ENCODE measurements around the gene USP12. TPM values are rescaled to one million over a fixed set of nuclear protein-coding genes. Genes with fewer than 3 reads are reported as not detected.

The USP12 gene
- total RNA-seq, 1 donor from 2014 or later: 49.1 TPM

- peaks cover 4% of the 10 kb centered on the region for H3K36me3 Mint-ChIP-seq (ENCODE audit: low read depth)
- intact Hi-C loops (cut with micrococcal nuclease): no loop called here
- peaks cover 25% of the 10 kb centered on the region for H3K4me1 Mint-ChIP-seq (ENCODE audit: low read depth)
- H3K4me3 Mint-ChIP-seq: no peak overlapping the region
- peaks cover 3% of the 10 kb centered on the region for H3K27me3 Mint-ChIP-seq (ENCODE audit: insufficient read depth)
- H3K9me3 Mint-ChIP-seq: no peaks in the 10 kb centered on the region
- no peak overlapping the region for H3K27ac Mint-ChIP-seq
- DNase-seq (ENCODE audit: low spot score): no peak
Measured at GRCh38 chr13:27040826-27041108, 130.8 kb downstream of the USP12 start.

DNA sequence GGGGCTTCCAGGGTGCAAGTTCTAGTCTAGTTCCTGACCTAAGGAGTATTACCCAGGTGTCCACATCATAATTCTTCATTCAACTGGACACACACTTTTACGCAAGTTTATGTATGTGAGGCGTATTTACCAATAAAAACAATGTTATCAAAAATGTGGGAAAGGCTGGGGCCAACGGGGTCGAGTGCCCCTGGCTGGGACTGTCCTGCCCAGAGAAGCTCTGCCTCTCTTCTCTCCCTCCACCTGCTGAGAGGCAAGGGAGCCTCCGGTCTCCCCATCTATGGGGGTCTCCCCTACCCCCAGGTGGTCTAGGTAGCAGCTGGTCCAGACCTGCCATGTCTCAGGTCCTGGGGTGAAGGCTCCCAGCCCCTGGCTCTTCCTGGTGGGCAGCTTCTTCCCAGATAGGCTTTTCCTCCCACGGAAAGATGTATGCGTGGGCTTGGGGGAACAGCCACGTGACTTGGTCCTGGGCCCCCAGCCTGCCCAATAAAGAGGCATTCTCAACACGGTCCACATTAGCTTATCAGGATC lies 132.4 kb downstream of the USP12 start:
- peaks cover 10% of the 10 kb centered on the region for H3K4me1 Mint-ChIP-seq (ENCODE audit: low read depth)
- no peaks in the 10 kb centered on the region for H3K9me3 Mint-ChIP-seq
- peaks cover 9% of the 10 kb centered on the region for H3K27me3 Mint-ChIP-seq (ENCODE audit: insufficient read depth)
- no peak overlapping the region for H3K27ac Mint-ChIP-seq
- H3K4me3 Mint-ChIP-seq: no peak overlapping the region
- DNase-seq (ENCODE audit: low spot score): no peak
- intact Hi-C loops (cut with micrococcal nuclease): no loop called here
- H3K36me3 Mint-ChIP-seq (ENCODE audit: low read depth): peaks cover 4% of the 10 kb centered on the region

DNA sequence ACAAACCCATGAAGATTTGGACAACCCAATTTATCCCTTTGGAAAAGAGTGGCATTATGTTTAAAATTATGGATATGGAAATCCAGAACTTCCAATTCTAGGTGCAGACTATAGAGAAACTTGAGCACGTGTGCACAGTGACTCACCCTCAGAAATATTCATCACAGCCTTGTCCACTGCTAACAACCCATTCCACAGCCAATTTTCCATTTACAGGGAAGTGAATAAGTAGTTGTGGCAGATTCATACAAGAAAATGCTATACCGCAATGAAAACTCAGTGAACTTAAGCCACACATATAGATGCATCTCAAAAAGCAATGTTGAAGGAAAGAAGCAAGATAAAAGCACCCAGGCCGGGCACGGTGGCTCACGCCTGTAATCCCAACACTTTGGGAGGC lies 133.3 kb downstream of the USP12 start:
- no peak overlapping the region for H3K4me3 Mint-ChIP-seq
- intact Hi-C loops (cut with micrococcal nuclease): no loop called here

DNA sequence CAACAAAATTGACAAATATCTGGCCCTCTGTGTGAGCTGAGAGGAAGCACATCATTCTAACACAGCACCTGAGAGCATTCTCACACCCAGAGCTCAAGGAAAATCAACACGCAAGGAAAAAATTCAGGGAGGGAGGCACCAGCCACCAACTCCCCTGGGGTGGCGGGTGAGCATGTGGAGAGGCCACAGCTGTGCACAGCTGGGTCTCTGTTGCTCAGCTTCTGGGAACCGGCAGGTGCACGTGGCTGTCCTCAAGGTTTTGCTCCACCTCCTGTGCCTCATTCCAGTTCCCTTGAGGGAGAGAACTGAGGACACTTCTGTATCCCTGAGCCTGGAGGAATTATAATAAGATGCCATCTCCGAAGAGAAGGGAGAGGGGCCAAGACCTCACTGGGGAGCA lies 134.0 kb downstream of the USP12 start:
- DNase-seq (ENCODE audit: low spot score): no peak
- Mint-ChIP-seq H3K9me3 (no peaks in the 10 kb centered on the region), H3K36me3 (ENCODE audit: low read depth) (no peaks in the 10 kb centered on the region), H3K27ac (no peak overlapping the region), H3K27me3 (ENCODE audit: insufficient read depth) (peaks cover 9% of the 10 kb centered on the region), H3K4me1 (ENCODE audit: low read depth) (no peaks in the 10 kb centered on the region), H3K4me3 (no peak overlapping the region)
- intact Hi-C loops (cut with micrococcal nuclease): no loop called here

More for the DNA sequence above, 133.3 kb downstream of the USP12 start:
- Mint-ChIP-seq H3K27me3 (ENCODE audit: insufficient read depth) (peaks cover 9% of the 10 kb centered on the region), H3K27ac (no peak overlapping the region), H3K9me3 (no peaks in the 10 kb centered on the region), H3K36me3 (ENCODE audit: low read depth) (peaks cover 3% of the 10 kb centered on the region), H3K4me1 (ENCODE audit: low read depth) (peaks cover 6% of the 10 kb centered on the region)
- no peak for DNase-seq (ENCODE audit: low spot score)

DNA sequence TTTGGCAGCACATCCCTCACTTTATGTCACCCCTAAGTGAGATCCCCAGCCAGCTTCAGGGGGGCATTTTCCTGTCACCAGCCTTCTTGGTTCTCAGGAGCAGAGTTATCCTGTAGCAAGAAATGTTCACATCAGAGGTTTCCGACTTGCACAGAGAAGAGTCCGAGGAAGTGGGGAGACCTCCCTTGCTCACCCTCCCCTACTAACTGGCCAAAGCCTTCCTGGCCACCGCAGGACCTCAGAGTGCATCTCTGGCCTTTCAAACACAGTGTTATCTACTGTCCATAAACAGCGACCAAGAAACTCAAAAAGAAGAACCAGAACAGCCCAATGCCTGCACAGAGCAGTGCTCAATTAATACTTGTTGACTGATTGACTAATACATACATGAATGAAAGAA lies 134.4 kb downstream of the USP12 start:
- Mint-ChIP-seq H3K36me3 (ENCODE audit: low read depth) (no peaks in the 10 kb centered on the region), H3K9me3 (no peaks in the 10 kb centered on the region), H3K4me1 (ENCODE audit: low read depth) (no peaks in the 10 kb centered on the region), H3K27ac (no peak overlapping the region), H3K4me3 (no peak overlapping the region), H3K27me3 (ENCODE audit: insufficient read depth) (peaks cover 9% of the 10 kb centered on the region)
- intact Hi-C loops (cut with micrococcal nuclease): no loop called here
- no peak for DNase-seq (ENCODE audit: low spot score)

DNA sequence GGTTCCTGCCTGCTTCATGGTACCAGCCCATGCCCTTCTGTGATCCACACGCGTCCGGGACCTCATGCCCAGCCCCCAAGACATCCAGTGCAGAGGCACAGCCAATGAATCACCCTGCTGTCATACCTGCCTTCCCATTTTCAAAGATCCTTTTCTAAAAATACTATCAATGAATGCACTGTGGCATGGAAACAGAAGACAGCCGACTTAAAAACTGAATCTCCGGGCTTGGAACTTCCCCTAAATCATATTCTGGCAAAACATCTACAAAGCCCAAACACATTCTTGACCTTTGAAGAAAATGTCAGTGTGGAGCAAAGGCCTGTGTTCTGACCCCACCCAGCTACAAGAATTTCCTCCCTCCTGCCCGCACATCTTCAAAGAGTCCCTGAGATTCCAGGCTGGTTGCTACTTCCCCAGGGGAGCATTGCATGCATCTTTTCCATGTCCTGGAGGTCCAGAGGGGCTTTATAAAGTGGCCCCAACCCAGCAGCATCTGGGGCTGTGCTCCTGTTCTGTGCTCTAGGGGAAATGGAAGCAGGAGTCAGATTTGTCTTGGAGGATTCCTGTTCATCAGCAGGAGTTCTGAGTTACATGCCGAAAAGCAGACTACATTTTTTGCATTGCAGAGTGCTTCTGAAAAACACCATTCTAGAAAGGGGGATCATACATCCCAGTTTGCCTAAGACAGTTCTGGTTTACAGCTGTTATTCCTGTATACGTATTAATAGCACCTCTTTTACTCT lies 135.2 kb downstream of the USP12 start:
- H3K4me3 Mint-ChIP-seq: no peak overlapping the region
- peaks cover 9% of the 10 kb centered on the region for H3K27me3 Mint-ChIP-seq (ENCODE audit: insufficient read depth)
- H3K27ac Mint-ChIP-seq: no peak overlapping the region
- H3K36me3 Mint-ChIP-seq (ENCODE audit: low read depth): no peaks in the 10 kb centered on the region
- no peak for DNase-seq (ENCODE audit: low spot score)
- intact Hi-C loops (cut with micrococcal nuclease): no loop called here
- H3K4me1 Mint-ChIP-seq (ENCODE audit: low read depth): no peaks in the 10 kb centered on the region
- no peaks in the 10 kb centered on the region for H3K9me3 Mint-ChIP-seq

- no peak for DNase-seq (ENCODE audit: low spot score)
- intact Hi-C loops (cut with micrococcal nuclease): no loop called here
- no peak overlapping the region for H3K27ac Mint-ChIP-seq
- H3K4me1 Mint-ChIP-seq (ENCODE audit: low read depth): no peaks in the 10 kb centered on the region
- no peaks in the 10 kb centered on the region for H3K9me3 Mint-ChIP-seq
- no peak overlapping the region for H3K4me3 Mint-ChIP-seq
- H3K27me3 Mint-ChIP-seq (ENCODE audit: insufficient read depth): peaks cover 9% of the 10 kb centered on the region
- H3K36me3 Mint-ChIP-seq (ENCODE audit: low read depth): no peaks in the 10 kb centered on the region
Measured at GRCh38 chr13:27035892-27036235, 135.7 kb downstream of the USP12 start.

DNA sequence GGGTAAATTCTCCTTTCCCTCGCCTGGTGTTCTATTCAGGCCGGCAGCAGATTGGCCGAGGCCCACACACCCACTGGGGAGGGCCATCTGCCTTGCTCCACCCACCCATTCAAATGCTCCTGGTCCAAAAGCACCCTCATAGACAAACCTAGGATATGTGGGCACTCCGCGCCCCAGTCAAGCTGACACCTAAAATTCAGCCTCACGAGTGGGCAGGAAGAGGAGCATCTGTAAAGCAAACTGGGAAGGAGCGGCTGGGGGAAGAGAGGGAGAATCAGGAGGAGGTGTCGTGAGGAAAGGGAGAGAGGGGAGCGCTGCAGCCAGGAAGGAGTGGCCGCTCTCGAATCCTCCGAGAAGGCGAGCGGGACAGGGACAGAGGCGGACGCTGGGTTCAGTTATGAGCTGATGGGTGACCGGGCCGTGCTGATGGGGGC lies 136.9 kb downstream of the USP12 start:
- Mint-ChIP-seq H3K36me3 (ENCODE audit: low read depth) (no peaks in the 10 kb centered on the region), H3K4me1 (ENCODE audit: low read depth) (no peaks in the 10 kb centered on the region), H3K4me3 (no peak overlapping the region), H3K9me3 (no peaks in the 10 kb centered on the region), H3K27me3 (ENCODE audit: insufficient read depth) (peaks cover 9% of the 10 kb centered on the region), H3K27ac (no peak overlapping the region)
- no peak for DNase-seq (ENCODE audit: low spot score)
- intact Hi-C loops (cut with micrococcal nuclease): no loop called here

DNA sequence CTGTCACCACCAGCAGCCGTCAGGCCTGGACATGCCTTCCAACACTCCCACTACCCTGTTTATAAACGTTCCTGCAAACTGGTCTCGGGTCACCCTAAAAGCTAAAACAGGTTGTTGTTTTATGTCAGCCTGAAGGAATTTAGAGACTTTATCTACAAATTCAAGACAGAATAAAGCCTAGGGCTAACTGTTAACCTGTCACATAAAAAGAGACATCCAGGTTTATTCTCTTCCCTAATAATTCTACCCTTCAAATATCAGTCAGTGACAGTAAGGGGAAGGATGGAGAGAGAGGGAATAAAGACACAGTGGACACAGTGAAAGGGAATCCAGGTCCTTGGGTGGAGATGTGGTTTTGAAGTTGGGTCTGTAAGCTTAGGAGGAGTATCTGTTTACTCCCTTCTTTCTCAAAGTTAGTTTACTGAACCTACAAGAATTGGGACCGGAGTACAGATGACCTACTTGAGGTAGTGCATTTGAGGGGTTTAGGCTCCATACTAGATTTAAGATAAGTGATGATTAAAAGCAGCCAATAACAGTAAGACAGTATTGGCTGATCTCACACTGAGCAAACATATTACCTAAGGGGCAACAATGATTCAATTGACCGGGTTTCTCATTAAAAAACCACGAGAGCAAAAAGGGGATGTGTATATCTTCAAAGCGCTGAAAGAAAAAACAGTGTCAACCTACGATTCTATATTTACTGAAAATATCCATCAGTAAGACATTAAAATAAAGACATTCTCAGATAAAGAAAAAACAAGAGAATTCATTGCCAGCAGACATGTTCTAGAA lies 142.7 kb downstream of the USP12 start:
- H3K27ac Mint-ChIP-seq: no peak overlapping the region
- no peak overlapping the region for H3K4me3 Mint-ChIP-seq
- peaks cover 19% of the 10 kb centered on the region for H3K27me3 Mint-ChIP-seq (ENCODE audit: insufficient read depth)
- no peaks in the 10 kb centered on the region for H3K9me3 Mint-ChIP-seq
- peaks cover 11% of the 10 kb centered on the region for H3K4me1 Mint-ChIP-seq (ENCODE audit: low read depth)
- no peaks in the 10 kb centered on the region for H3K36me3 Mint-ChIP-seq (ENCODE audit: low read depth)
- DNase-seq (ENCODE audit: low spot score): no peak
- intact Hi-C loops (cut with micrococcal nuclease): no loop called here

GRCh38 chr13:27027086-27027667 lies 144.4 kb downstream of the USP12 start:
- Mint-ChIP-seq H3K4me1 (ENCODE audit: low read depth) (peaks cover 20% of the 10 kb centered on the region), H3K27ac (no peak overlapping the region)

DNA sequence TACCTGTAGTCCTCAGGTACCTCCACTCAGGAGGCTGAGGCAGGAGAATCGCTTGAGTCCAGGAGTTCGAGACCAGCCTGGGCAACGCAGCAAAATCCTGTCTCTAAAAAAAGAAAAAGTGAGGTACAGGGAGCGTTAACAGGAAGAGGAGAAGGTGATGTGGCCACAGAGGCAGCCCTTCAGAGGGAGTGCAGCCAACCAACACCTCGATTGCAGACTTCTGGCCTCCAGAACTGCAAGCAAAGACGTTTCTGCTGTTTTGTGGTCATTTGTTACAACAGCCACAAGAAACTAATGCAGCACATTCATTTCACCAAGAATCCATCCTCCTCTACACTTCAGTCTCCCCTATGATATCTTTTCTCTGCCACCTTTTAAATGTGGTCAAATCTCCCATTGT lies 145.2 kb downstream of the USP12 start:
- Mint-ChIP-seq H3K27me3 (ENCODE audit: insufficient read depth) (peaks cover 19% of the 10 kb centered on the region), H3K9me3 (no peaks in the 10 kb centered on the region), H3K4me1 (ENCODE audit: low read depth) (peaks cover 23% of the 10 kb centered on the region), H3K4me3 (no peak overlapping the region), H3K36me3 (ENCODE audit: low read depth) (no peaks in the 10 kb centered on the region), H3K27ac (no peak overlapping the region)
- intact Hi-C loops (cut with micrococcal nuclease): no loop called here
- no peak for DNase-seq (ENCODE audit: low spot score)

More at GRCh38 chr13:27027086-27027667, 144.4 kb downstream of the USP12 start:
- Mint-ChIP-seq H3K27me3 (ENCODE audit: insufficient read depth) (peaks cover 19% of the 10 kb centered on the region), H3K36me3 (ENCODE audit: low read depth) (no peaks in the 10 kb centered on the region), H3K4me3 (no peak overlapping the region), H3K9me3 (no peaks in the 10 kb centered on the region)
- intact Hi-C loops (cut with micrococcal nuclease): no loop called here
- no peak for DNase-seq (ENCODE audit: low spot score)

DNA sequence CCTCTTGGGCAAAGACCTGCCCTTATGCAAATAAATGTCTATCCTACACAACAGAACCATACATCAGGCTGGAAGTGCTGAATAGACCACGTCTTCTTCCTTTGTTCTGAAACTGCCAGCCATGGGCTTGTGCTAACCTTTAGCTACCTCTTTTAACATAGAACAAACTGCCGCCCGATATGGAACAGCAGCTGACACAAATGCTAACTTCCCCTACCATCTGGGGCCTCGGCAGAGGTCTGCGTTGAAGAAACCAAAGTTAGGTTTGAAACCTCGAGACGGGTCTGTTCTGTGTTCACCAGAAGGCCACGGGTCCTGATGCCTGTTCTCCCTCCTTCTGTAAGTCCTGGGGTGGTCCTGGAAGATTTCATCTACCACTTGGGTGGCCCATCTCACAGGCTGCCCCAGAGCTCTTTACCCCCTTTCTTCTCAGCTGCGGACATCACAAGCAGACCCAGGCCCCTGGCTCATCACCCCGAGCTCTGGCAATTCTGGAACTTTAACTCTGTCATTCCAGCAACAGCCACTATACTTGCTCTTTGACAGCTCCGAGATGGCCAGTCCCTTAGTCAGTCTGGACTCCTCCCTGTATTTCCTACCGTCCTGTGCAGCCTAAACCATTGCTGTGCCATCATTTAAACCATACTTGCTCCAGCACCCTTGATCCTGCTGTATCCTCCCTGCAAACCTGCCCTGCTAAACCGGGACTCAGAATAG lies 146.7 kb downstream of the USP12 start:
- Mint-ChIP-seq H3K27ac (no peak overlapping the region), H3K9me3 (no peaks in the 10 kb centered on the region), H3K4me3 (no peak overlapping the region), H3K36me3 (ENCODE audit: low read depth) (no peaks in the 10 kb centered on the region), H3K27me3 (ENCODE audit: insufficient read depth) (peaks cover 19% of the 10 kb centered on the region), H3K4me1 (ENCODE audit: low read depth) (peaks cover 23% of the 10 kb centered on the region)
- DNase-seq (ENCODE audit: low spot score): no peak
- intact Hi-C loops (cut with micrococcal nuclease): no loop called here

DNA sequence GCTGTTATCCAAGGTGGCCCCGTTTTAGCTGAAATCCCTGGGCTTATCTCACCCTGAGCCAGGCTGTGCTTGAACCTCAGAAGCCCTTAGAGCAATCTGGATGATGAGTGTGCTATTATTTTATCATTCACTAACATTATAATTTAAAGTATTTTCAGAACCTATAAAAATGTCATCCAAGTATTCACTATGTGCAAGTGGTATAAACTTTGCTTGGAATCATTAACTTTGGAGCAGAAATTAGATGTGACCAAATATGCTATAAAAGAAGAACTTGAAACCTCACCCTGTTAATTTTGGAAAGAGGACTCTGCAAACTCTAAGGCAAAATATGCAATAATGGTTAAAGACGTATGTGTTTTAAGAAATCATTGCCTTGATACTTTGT lies 147.5 kb downstream of the USP12 start:
- intact Hi-C loops (cut with micrococcal nuclease): no loop called here
- no peaks in the 10 kb centered on the region for H3K9me3 Mint-ChIP-seq
- no peak for DNase-seq (ENCODE audit: low spot score)
- H3K27me3 Mint-ChIP-seq (ENCODE audit: insufficient read depth): peaks cover 18% of the 10 kb centered on the region
- peaks cover 23% of the 10 kb centered on the region for H3K4me1 Mint-ChIP-seq (ENCODE audit: low read depth)
- H3K36me3 Mint-ChIP-seq (ENCODE audit: low read depth): no peaks in the 10 kb centered on the region
- H3K4me3 Mint-ChIP-seq: no peak overlapping the region
- no peak overlapping the region for H3K27ac Mint-ChIP-seq

All from activated T-helper 1 cell treated with anti-CD3 and anti-CD28 coated beads, Interleukin-12 subunit alpha, Interleukin-12 subunit beta, Interleukin-2, Interleukin-4 antibody, amounts not matched to agents 30 ng/mL and 10 ng/mL and 1 ng/mL, durations not matched to agents 14 hours and 24 hours and 36 hours (primary cell).